Spleen (tissue), 11 donors: ENCODE results near the gene PRPH. TPM values are rescaled to one million over a fixed set of nuclear protein-coding genes. Genes with fewer than 3 reads are reported as not detected.

Experiments
- DNase-seq: peaks from one replicate; pipeline ENCODE4 v3.0.0-alpha.2; 2020
- H3K27ac ChIP-seq, 8 donors: fragments of 200-600 bp; sonication (generic) in 7 of 8; 1 replicate in 4 of 8; 2 replicates in 4 of 8; pipeline versions ENCODE4 v1.5.0 to v1.8.0; 2016 to 2021; ENCODE audit warnings: inconsistent platforms in 4 of 8, mild to moderate bottlenecking in 4 of 8, moderate library complexity in 1 of 8
- H3K27me3 ChIP-seq, 7 donors: fragments of 200-600 bp; sonication (generic) in 6 of 7; replicated peaks in 1 of 7; 1 replicate in 4 of 7; 2 replicates in 3 of 7; pipeline versions ENCODE4 v1.5.0 to v1.8.0; 2016 to 2021; ENCODE audit warnings: inconsistent platforms in 3 of 7, mild to moderate bottlenecking in 1 of 7
- H3K36me3 ChIP-seq, 6 donors: fragments of 200-600 bp; sonication (generic) in 5 of 6; 1 replicate in 4 of 6; 2 replicates in 2 of 6; pipeline versions ENCODE4 v1.5.0 to v1.8.0; 2016 to 2021; ENCODE audit warnings: inconsistent platforms in 2 of 6
- H3K4me1 ChIP-seq, 6 donors: fragments of 200-600 bp; sonication (generic) in 5 of 6; 1 replicate in 3 of 6; 2 replicates in 3 of 6; pipeline versions ENCODE4 v1.5.0 to v1.8.0; 2016 to 2021; ENCODE audit warnings: inconsistent platforms in 3 of 6
- H3K4me3 ChIP-seq, 8 donors: fragments of 200-600 bp; sonication (generic) in 7 of 8; 1 replicate in 4 of 8; 2 replicates in 4 of 8; pipeline versions ENCODE4 v1.5.0 to v1.8.0; 2016 to 2021; ENCODE audit warnings: inconsistent platforms in 4 of 8, mild to moderate bottlenecking in 4 of 8, moderate library complexity in 2 of 8
- H3K9me3 ChIP-seq, 8 donors: fragments of 200-600 bp; sonication (generic) in 7 of 8; 1 replicate in 4 of 8; 2 replicates in 4 of 8; pipeline versions ENCODE4 v1.5.0 to v1.8.0; 2016 to 2021; ENCODE audit warnings: inconsistent platforms in 4 of 8
- POLR2A ChIP-seq, 3 donors: fragments of 450-650 bp; IDR thresholded peaks; one replicate each; pipeline ENCODE4 v1.5.1; 2017; ENCODE audit warnings: antibody characterized with exemption in 3 of 3, mild to moderate bottlenecking in 1 of 3
- POLR2AphosphoS5 ChIP-seq, 3 donors: sonication (generic); formaldehyde crosslinking; IDR thresholded peaks; one replicate each; pipeline ENCODE4 v1.5.1; 2017; ENCODE audit warnings: antibody characterized with exemption in 3 of 3
- WGBS, 5 donors: extraction: QIAGEN DNeasy Blood & Tissue Kit in 3 of 5; methylation state at CpG; one replicate each; pipeline versions ENCODE4 v1.1.5 to v1.1.7; 2013 to 2018; 5-methylcytosine and 5-hydroxymethylcytosine counted together
- intact Hi-C: fragments of 100-400 bp; cut with DNase I; formaldehyde crosslinking; loops from one replicate; pipeline ENCODE4 v1.15.0; 2023; ENCODE audit warnings: low total_unique reads
- polyA plus RNA-seq, 3 donors: library from polyadenylated mRNA; stranded (reverse); fragments of 200-250 nt; gene quantifications; one replicate each; pipeline ENCODE4 v1.2.1, GENCODE V29; 2013
- total RNA-seq, 7 donors: library from RNA; depleted of rRNA in 3 of 7; stranded (reverse); fragments of >200 nt in 3 of 7; fragmentation: NEBNext Ultra II Directional in 4 of 7; extraction: Animal tissue kit (Norgen Biotek cat#: 25700) in 4 of 7; gene quantifications; one replicate each; pipeline versions ENCODE4 v1.1.0 to v1.2.1, GENCODE V29; 2016 to 2021
- TF ChIP-seq, protein P1 (sequence below), 11 experiments: fragments of 200-600 bp in 7 of 11; fragments of 450-650 bp in 4 of 11; sonication (generic) in 4 of 11; IDR thresholded peaks in 8 of 11; conservative IDR thresholded peaks in 3 of 11; 1 replicate in 7 of 11; 2 replicates in 4 of 11; pipeline versions ENCODE4 v1.4.0 to v1.8.0; 2016 to 2021; ENCODE audit warnings: antibody characterized with exemption in 11 of 11, inconsistent platforms in 4 of 11, mild to moderate bottlenecking in 1 of 11
- donor health status: healthy with polysubstance abuse.
- donor health status: DM: no; HTN: no; CAD: no; lungs with moderate emphysema.
- donor health status: DM: no; HTN: no; CAD: no.
- donor health status: Bipolar disorder and iron deficiency.
- donor health status: healthy.
- donor health status: DM: no; HTN: no; CAD: no.
- donor health status: DM: yes; HTN: yes; CAD: no.

PRPH gene
- total and polyA plus RNA-seq, 10 donors, result 0.26 to 3.0 (median 1.0) TPM

DNA sequence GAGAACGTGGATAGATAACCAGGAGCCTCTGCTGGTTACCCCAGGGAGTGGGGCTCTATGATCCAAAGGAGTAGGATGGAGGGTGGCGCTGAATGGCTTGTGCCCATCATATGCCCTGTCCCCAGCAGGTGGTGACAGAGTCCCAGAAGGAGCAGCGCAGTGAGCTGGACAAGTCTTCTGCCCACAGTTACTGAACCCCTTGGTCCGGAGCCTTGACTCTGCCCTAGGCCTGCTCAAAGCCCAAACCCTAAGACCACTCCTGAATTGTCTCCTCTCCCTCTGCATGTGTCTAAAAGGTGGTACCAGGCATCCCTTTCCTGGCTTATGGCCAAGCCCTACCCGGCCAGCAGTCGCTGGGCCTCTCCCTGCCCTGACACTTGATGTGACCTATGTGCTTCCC is 3.2 kb downstream of the PRPH start:
- Histone ChIP-seq H3K9me3 (no peaks in the 10 kb centered on the region), H3K4me3 (no peak overlapping the region), H3K36me3 (no peaks in the 10 kb centered on the region), H3K27ac (no peak overlapping the region), H3K4me1 (peaks cover 10 to 45% (median 30%) of the 10 kb centered on the region in 6 donors), H3K27me3 (peaks cover 17 to 92% (median 50%) of the 10 kb centered on the region in 7 donors)
- DNase-seq, result peak; percentile 53
- intact Hi-C loops, result no loop called here
- no peak for TF ChIP-seq POLR2AphosphoS5 (IDR thresholded peaks at IDR 0.05)
- 44 to 58% (median 47%) methylated on average over 5 to 6 of the region's 6 CpGs for WGBS, 5 donors

DNA sequence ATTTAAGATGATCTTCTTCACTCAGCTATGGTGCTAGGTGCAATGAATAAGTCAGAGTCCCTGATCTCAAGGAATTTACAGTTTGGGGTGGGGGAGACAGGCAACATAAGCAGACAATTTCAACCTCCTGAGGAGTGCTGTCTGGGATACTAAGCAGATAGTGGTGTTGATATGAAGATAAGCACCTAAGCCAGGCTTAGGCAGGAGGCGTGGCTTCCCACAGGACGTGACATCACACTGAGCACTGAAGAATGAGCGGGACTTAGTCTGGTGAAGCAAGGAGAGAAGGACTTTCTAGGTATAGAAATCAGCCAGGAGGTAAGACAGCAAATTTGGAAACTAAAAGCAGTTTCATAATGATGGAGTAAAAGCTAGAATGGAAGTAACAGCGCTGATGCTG is 6.8 kb downstream of the PRPH start:
- no peaks in the 10 kb centered on the region for H3K9me3 ChIP-seq
- WGBS, 5 donors, result 52 to 66% (median 57%) methylated on average over 4 of the region's 4 CpGs
- intact Hi-C loops, result no loop called here

DNA sequence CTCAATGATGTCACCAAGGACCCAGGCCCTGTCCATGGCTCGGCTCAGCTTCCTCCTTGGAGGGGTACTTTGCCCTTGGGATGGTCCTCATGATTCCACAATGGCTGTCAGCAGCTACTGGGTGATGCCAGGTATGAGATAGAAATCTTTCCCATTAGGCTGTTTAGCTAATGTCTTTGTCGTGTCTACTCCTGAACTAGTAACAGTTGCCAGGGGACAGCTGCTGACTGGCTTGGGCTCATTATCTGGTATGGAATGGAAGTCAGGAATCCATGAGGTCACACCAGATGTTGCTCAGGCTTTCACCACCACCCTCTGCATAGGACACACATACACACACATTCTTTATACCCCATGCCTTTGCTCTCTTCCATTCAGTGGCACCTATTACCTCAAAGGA is 9.2 kb downstream of the PRPH start:
- Histone ChIP-seq H3K4me3 (no peak overlapping the region), H3K27ac (no peak overlapping the region), H3K27me3 (peaks cover 0 to 62% (median 3%) of the 10 kb centered on the region in 7 donors), H3K36me3 (no peaks in the 10 kb centered on the region), H3K9me3 (no peaks in the 10 kb centered on the region), H3K4me1 (no peaks in the 10 kb centered on the region)
- TF ChIP-seq POLR2AphosphoS5 (IDR thresholded peaks at IDR 0.05) (no peak), POLR2A (IDR thresholded peaks at IDR 0.05) (no peak)
- TF ChIP-seq, protein P1, sequence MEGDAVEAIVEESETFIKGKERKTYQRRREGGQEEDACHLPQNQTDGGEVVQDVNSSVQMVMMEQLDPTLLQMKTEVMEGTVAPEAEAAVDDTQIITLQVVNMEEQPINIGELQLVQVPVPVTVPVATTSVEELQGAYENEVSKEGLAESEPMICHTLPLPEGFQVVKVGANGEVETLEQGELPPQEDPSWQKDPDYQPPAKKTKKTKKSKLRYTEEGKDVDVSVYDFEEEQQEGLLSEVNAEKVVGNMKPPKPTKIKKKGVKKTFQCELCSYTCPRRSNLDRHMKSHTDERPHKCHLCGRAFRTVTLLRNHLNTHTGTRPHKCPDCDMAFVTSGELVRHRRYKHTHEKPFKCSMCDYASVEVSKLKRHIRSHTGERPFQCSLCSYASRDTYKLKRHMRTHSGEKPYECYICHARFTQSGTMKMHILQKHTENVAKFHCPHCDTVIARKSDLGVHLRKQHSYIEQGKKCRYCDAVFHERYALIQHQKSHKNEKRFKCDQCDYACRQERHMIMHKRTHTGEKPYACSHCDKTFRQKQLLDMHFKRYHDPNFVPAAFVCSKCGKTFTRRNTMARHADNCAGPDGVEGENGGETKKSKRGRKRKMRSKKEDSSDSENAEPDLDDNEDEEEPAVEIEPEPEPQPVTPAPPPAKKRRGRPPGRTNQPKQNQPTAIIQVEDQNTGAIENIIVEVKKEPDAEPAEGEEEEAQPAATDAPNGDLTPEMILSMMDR (IDR thresholded peaks at IDR 0.05 in 8 of 11, conservative IDR thresholded peaks at IDR 0.05 in 3 of 11), result no peak
- DNase-seq, result peak; percentile 10
- intact Hi-C loops, result no loop called here
- 78 to 94% (median 81%) methylated on average over 2 of the region's 2 CpGs for WGBS, 5 donors

More for the DNA sequence above, 6.8 kb downstream of the PRPH start:
- TF ChIP-seq, protein P1 (IDR thresholded peaks at IDR 0.05 in 8 of 11, conservative IDR thresholded peaks at IDR 0.05 in 3 of 11), result no peak
- TF ChIP-seq POLR2A (IDR thresholded peaks at IDR 0.05) (no peak), POLR2AphosphoS5 (IDR thresholded peaks at IDR 0.05) (no peak)
- Histone ChIP-seq H3K36me3 (no peaks in the 10 kb centered on the region), H3K4me3 (no peak overlapping the region), H3K4me1 (peaks cover 6 to 14% (median 11%) of the 10 kb centered on the region in 6 donors), H3K27ac (no peak overlapping the region), H3K27me3 (peaks cover 4 to 69% (median 25%) of the 10 kb centered on the region in 7 donors)
- DNase-seq, result peak; percentile 6

DNA sequence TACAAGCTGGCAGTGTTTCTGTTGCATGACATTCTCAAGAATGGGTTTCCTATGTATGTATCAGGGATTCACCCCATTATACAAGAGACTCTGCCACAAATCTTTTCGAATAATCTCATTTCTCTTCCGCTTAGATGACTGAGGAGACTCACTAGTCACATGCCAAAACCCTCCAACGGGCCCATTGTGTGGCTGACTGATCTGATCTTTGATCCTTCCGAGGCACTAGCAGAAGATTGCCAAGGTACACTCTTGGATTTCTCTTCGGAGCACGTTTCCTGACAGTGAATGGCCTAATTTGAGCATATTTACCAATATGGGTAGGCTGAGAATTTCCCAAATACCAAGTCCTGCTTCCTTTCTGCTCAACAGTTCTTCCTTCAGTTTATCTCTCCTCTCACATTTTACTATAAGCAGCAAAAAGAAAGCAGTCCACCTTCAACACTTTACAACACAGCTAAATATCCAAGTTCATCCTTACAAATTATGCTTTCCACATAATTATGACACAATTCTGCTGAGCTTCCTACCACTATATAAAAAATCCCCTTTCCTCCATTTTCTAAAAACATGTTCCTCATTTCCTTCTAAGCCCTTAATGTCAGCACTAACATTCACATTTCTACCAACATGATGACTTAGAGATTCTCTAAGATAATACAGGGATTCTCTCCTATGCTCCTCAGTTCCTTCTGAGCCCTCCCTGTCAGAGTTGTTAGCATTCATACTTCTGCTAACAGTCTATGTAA is 11.0 kb downstream of the PRPH start:
- no peaks in the 10 kb centered on the region for H3K4me1 ChIP-seq
- no peak for DNase-seq
- no peak for TF ChIP-seq POLR2A (IDR thresholded peaks at IDR 0.05)
- no peak for TF ChIP-seq POLR2AphosphoS5 (IDR thresholded peaks at IDR 0.05)
- TF ChIP-seq, protein P1 (IDR thresholded peaks at IDR 0.05 in 8 of 11, conservative IDR thresholded peaks at IDR 0.05 in 3 of 11), result no peak
- 71 to 89% (median 79%) methylated on average over 6 of the region's 6 CpGs for WGBS, 5 donors
- H3K36me3 ChIP-seq, result no peaks in the 10 kb centered on the region
- no peaks in the 10 kb centered on the region for H3K9me3 ChIP-seq
- peaks cover 0 to 54% (median 3%) of the 10 kb centered on the region in 7 donors for H3K27me3 ChIP-seq
- intact Hi-C loops, result no loop called here
- H3K4me3 ChIP-seq, result no peak overlapping the region
- H3K27ac ChIP-seq, result no peak overlapping the region
